ENCODE measurements around the gene XG.

The XG gene

GRCh38 chrX:2708021-2708420 lies 43.8 kb upstream of the XG start:
- Histone ChIP-seq H3K9ac (ENCODE audit: low read length) (peak overlapping the region; percentile 36; the same call in 1 of the 2 replicates), H3K4me3 (ENCODE audit: low read length) (peak overlapping the region; percentile 41), H2AFZ (ENCODE audit: low read depth, low read length) (no peak overlapping the region), H3K79me2 (ENCODE audit: low read length) (peaks cover 72% of the 10 kb centered on the region), H4K20me1 (ENCODE audit: insufficient read depth, low read length) (peaks cover 31% of the 10 kb centered on the region), H3K4me2 (ENCODE audit: low read length) (peak overlapping the region; percentile 70), H3K27me3 (ENCODE audit: low read depth, low read length) (no peaks in the 10 kb centered on the region), H3K36me3 (replicated peaks; ENCODE audit: low read depth, low read length) (peaks cover 14% of the 10 kb centered on the region), H3K9me3 (ENCODE audit: insufficient read depth, low read length) (no peaks in the 10 kb centered on the region), H3K27ac (ENCODE audit: low read length) (peak overlapping the region; percentile 71), H3K4me1 (ENCODE audit: low read length) (peaks cover 44% of the 10 kb centered on the region)
- TF ChIP-seq CTCF (IDR thresholded peaks at IDR 0.05; ENCODE audit: low read depth, low read length) = no peak

- Histone ChIP-seq H3K4me1 (ENCODE audit: low read length) (peaks cover 44% of the 10 kb centered on the region), H3K9me3 (ENCODE audit: insufficient read depth, low read length) (no peaks in the 10 kb centered on the region), H3K9ac (ENCODE audit: low read length) (no peak overlapping the region), H3K4me2 (ENCODE audit: low read length) (peak overlapping the region; percentile 70), H3K27ac (ENCODE audit: low read length) (no peak overlapping the region), H3K79me2 (ENCODE audit: low read length) (peaks cover 72% of the 10 kb centered on the region), H2AFZ (ENCODE audit: low read depth, low read length) (no peak overlapping the region), H3K4me3 (ENCODE audit: low read length) (no peak overlapping the region), H4K20me1 (ENCODE audit: insufficient read depth, low read length) (peaks cover 31% of the 10 kb centered on the region), H3K27me3 (ENCODE audit: low read depth, low read length) (no peaks in the 10 kb centered on the region), H3K36me3 (replicated peaks; ENCODE audit: low read depth, low read length) (peaks cover 18% of the 10 kb centered on the region)
- TF ChIP-seq EZH2phosphoT487 (IDR thresholded peaks at IDR 0.05; ENCODE audit: low read depth) (no peak), CTCF (IDR thresholded peaks at IDR 0.05; ENCODE audit: low read depth, low read length) (no peak)
These were observed 43.1 kb upstream of the XG start for GRCh38 chrX:2708592-2709188.

GRCh38 chrX:2709556-2709955 lies 42.3 kb upstream of the XG start:
- no peak overlapping the region for H3K9ac ChIP-seq (ENCODE audit: low read length)
- peaks cover 63% of the 10 kb centered on the region for H3K79me2 ChIP-seq (ENCODE audit: low read length)
- H3K27ac ChIP-seq (ENCODE audit: low read length) = no peak overlapping the region
- TF ChIP-seq EZH2phosphoT487 (IDR thresholded peaks at IDR 0.05; ENCODE audit: low read depth) = no peak
- TF ChIP-seq CTCF (IDR thresholded peaks at IDR 0.05; ENCODE audit: low read depth, low read length) = no peak
- H3K27me3 ChIP-seq (ENCODE audit: low read depth, low read length) = no peaks in the 10 kb centered on the region
- no peaks in the 10 kb centered on the region for H3K9me3 ChIP-seq (ENCODE audit: insufficient read depth, low read length)
- no peak overlapping the region for H2AFZ ChIP-seq (ENCODE audit: low read depth, low read length)
- peaks cover 18% of the 10 kb centered on the region for H3K36me3 ChIP-seq (replicated peaks; ENCODE audit: low read depth, low read length)
- peaks cover 31% of the 10 kb centered on the region for H4K20me1 ChIP-seq (ENCODE audit: insufficient read depth, low read length)
- H3K4me1 ChIP-seq (ENCODE audit: low read length) = peaks cover 44% of the 10 kb centered on the region
- peak overlapping the region; percentile 44 for H3K4me2 ChIP-seq (ENCODE audit: low read length)
- no peak overlapping the region for H3K4me3 ChIP-seq (ENCODE audit: low read length)

GRCh38 chrX:2710041-2710840 lies 41.6 kb upstream of the XG start:
- Histone ChIP-seq H3K4me1 (ENCODE audit: low read length) (peaks cover 44% of the 10 kb centered on the region), H4K20me1 (ENCODE audit: insufficient read depth, low read length) (peaks cover 31% of the 10 kb centered on the region), H3K27me3 (ENCODE audit: low read depth, low read length) (no peaks in the 10 kb centered on the region), H3K36me3 (replicated peaks; ENCODE audit: low read depth, low read length) (peaks cover 25% of the 10 kb centered on the region), H3K9me3 (ENCODE audit: insufficient read depth, low read length) (no peaks in the 10 kb centered on the region), H3K4me3 (ENCODE audit: low read length) (no peak overlapping the region; the same call in 1 of the 2 replicates), H3K27ac (ENCODE audit: low read length) (no peak overlapping the region), H2AFZ (ENCODE audit: low read depth, low read length) (no peak overlapping the region), H3K4me2 (ENCODE audit: low read length) (peak overlapping the region; percentile 44), H3K79me2 (ENCODE audit: low read length) (peaks cover 57% of the 10 kb centered on the region), H3K9ac (ENCODE audit: low read length) (no peak overlapping the region)
- TF ChIP-seq CTCF (IDR thresholded peaks at IDR 0.05; ENCODE audit: low read depth, low read length) (no peak), EZH2phosphoT487 (IDR thresholded peaks at IDR 0.05; ENCODE audit: low read depth) (no peak)

All from OCI-LY3 (cell line).